ENCODE results near the gene PPCS. TPM values are rescaled to one million over a fixed set of nuclear protein-coding genes. Genes with fewer than 3 reads are reported as not detected.
A peak's percentile ranks its signal among the peaks of the same experiment; 100 is the strongest.

The PPCS gene
- total and polyA plus RNA-seq, 2 experiments from 2014 or later = 79.0 to 98.6 TPM

- Histone ChIP-seq H3K27me3 (no peaks in the 10 kb centered on the region), H3K4me2 (peak overlapping the region; percentile 39), H3K36me3 (replicated peaks; ENCODE audit: insufficient read depth, low read depth) (no peaks in the 10 kb centered on the region), H3K9me2 (replicated peaks; ENCODE audit: insufficient read depth) (no peaks in the 10 kb centered on the region), H4K20me1 (ENCODE audit: insufficient read depth, poor library complexity, severe bottlenecking) (no peaks in the 10 kb centered on the region), H3K4me1 (ENCODE audit: insufficient read depth) (peaks cover 4% of the 10 kb centered on the region), H3K79me2 (no peaks in the 10 kb centered on the region), H3K27ac (peak overlapping the region; percentile 78), H2AFZ (no peak overlapping the region), H3K9me3 (ENCODE audit: low read depth) (no peaks in the 10 kb centered on the region), H3K4me3 (no peak overlapping the region)
- DNase-seq (ENCODE audit: low spot score) = peak; percentile 82
- 52% methylated on average over 10 of the region's 10 CpGs for WGBS (ENCODE audit: low lambda C conversion rate, missing lambda C conversion rate)
- TF ChIP-seq EZH2phosphoT487 (IDR thresholded peaks at IDR 0.05; ENCODE audit: low read depth, severe bottlenecking, unreplicated experiment) (no peak), EZH2 (IDR thresholded peaks at IDR 0.05; ENCODE audit: borderline replicate concordance) (no peak), CTCF (IDR thresholded peaks at IDR 0.05; ENCODE audit: poor library complexity) (no peak)
Measured at GRCh38 chr1:42420911-42421585, 35.3 kb upstream of the PPCS start.

DNA sequence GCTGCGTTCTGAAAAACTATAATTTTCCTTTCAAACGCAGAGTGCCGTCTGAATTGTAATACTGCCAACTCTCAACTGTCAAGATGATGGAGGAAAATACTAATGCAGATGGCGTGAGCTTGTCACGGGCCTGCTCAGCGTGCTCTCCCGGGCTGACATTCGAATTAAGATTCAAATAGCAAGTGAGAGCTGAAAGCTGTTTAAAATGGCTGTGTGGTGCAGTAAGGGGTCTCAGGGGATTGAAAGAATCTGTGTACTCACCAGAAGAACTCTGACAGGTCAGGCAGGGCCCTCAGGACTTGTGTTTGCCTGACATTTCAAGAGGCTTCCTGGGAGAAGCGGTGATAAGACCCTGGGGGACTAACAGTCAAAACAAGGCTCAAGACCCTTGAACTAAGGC lies 33.6 kb upstream of the PPCS start:
- Histone ChIP-seq H3K27ac (no peak overlapping the region), H4K20me1 (ENCODE audit: insufficient read depth, poor library complexity, severe bottlenecking) (no peaks in the 10 kb centered on the region), H2AFZ (no peak overlapping the region), H3K9me2 (replicated peaks; ENCODE audit: insufficient read depth) (no peaks in the 10 kb centered on the region), H3K27me3 (no peaks in the 10 kb centered on the region), H3K4me3 (no peak overlapping the region), H3K9me3 (ENCODE audit: low read depth) (no peaks in the 10 kb centered on the region), H3K4me2 (no peak overlapping the region), H3K4me1 (ENCODE audit: insufficient read depth) (peaks cover 4% of the 10 kb centered on the region), H3K79me2 (no peaks in the 10 kb centered on the region), H3K36me3 (replicated peaks; ENCODE audit: insufficient read depth, low read depth) (no peaks in the 10 kb centered on the region)
- no peak for DNase-seq (ENCODE audit: low spot score)
- 80% methylated on average over 9 of the region's 9 CpGs for WGBS (ENCODE audit: low lambda C conversion rate, missing lambda C conversion rate)
- TF ChIP-seq EZH2phosphoT487 (IDR thresholded peaks at IDR 0.05; ENCODE audit: low read depth, severe bottlenecking, unreplicated experiment) (no peak), EZH2 (IDR thresholded peaks at IDR 0.05; ENCODE audit: borderline replicate concordance) (no peak), CTCF (IDR thresholded peaks at IDR 0.05; ENCODE audit: poor library complexity) (no peak)

DNA sequence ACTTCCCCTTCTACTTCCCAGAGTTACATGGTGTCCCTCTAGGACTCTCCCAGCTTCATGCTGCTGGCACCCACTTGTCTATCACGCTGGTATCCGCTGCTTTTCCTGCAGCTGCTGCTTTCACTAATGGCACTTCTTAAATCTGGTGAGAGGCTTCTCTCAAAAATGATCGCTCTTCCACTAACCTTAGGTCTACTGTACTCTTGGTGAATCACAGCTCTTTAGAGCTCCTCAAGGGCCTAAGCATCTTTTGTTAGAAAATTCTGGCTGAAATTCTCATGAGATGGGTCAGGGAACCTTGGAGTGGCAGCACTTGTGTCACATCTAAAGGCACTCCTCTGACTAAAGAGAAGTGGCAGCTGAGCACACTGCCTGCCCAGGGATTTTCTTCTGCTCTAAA lies 32.7 kb upstream of the PPCS start:
- Histone ChIP-seq H3K9me3 (ENCODE audit: low read depth) (no peaks in the 10 kb centered on the region), H3K36me3 (replicated peaks; ENCODE audit: insufficient read depth, low read depth) (no peaks in the 10 kb centered on the region), H3K9me2 (replicated peaks; ENCODE audit: insufficient read depth) (no peaks in the 10 kb centered on the region), H3K27me3 (no peaks in the 10 kb centered on the region), H4K20me1 (ENCODE audit: insufficient read depth, poor library complexity, severe bottlenecking) (no peaks in the 10 kb centered on the region), H3K4me1 (ENCODE audit: insufficient read depth) (peaks cover 4% of the 10 kb centered on the region), H3K27ac (no peak overlapping the region), H3K79me2 (no peaks in the 10 kb centered on the region), H3K4me2 (no peak overlapping the region), H2AFZ (no peak overlapping the region), H3K4me3 (no peak overlapping the region)
- no peak for TF ChIP-seq EZH2 (IDR thresholded peaks at IDR 0.05; ENCODE audit: borderline replicate concordance)
- TF ChIP-seq CTCF (IDR thresholded peaks at IDR 0.05; ENCODE audit: poor library complexity) = no peak
- TF ChIP-seq EZH2phosphoT487 (IDR thresholded peaks at IDR 0.05; ENCODE audit: low read depth, severe bottlenecking, unreplicated experiment) = no peak
- 93% methylated on average over 3 of the region's 3 CpGs for WGBS (ENCODE audit: low lambda C conversion rate, missing lambda C conversion rate)
- no peak for DNase-seq (ENCODE audit: low spot score)

Data from hepatocyte (in vitro differentiated cells).